ENCODE measurements around the gene RBCK1.

The RBCK1 gene

GRCh38 chr20:408843-409696 lies 971 bp downstream of the RBCK1 start:
- no CpG with 5 or more reads among the region's 7 CpGs for WGBS (ENCODE audit: insufficient coverage, insufficient read length)
- 0 out of 2 replicates have a peak, but pooled peaks cover 1% of the 10 kb centered on the region for H3K4me1 ChIP-seq (ENCODE audit: control insufficient read depth, insufficient read depth, low read length)
- H3K27ac ChIP-seq (ENCODE audit: low read length): no peak overlapping the region
- DNase-seq (ENCODE audit: low read depth, low spot score): no peak
- no peaks in the 10 kb centered on the region for H3K27me3 ChIP-seq (ENCODE audit: control insufficient read depth, insufficient read depth, low read length)
- no peaks in the 10 kb centered on the region for H3K9me3 ChIP-seq (ENCODE audit: control insufficient read depth, insufficient read depth, low read length)
- H3K4me3 ChIP-seq (ENCODE audit: low read length): peak overlapping the region; percentile 95
- H3K36me3 ChIP-seq (ENCODE audit: control insufficient read depth, insufficient read depth, low read length): peaks cover 4% of the 10 kb centered on the region; the same call in 1 of the 2 replicates

- no peak for DNase-seq (ENCODE audit: low read depth, low spot score)
- H3K36me3 ChIP-seq (ENCODE audit: control insufficient read depth, insufficient read depth, low read length): peaks cover 4% of the 10 kb centered on the region; the same call in 1 of the 2 replicates
- H3K4me3 ChIP-seq (ENCODE audit: low read length): no peak overlapping the region
- no peaks in the 10 kb centered on the region for H3K9me3 ChIP-seq (ENCODE audit: control insufficient read depth, insufficient read depth, low read length)
- no CpG with 5 or more reads among the region's 14 CpGs for WGBS (ENCODE audit: insufficient coverage, insufficient read length)
- H3K27me3 ChIP-seq (ENCODE audit: control insufficient read depth, insufficient read depth, low read length): no peaks in the 10 kb centered on the region
- 0 out of 2 replicates have a peak, but pooled peaks cover 1% of the 10 kb centered on the region for H3K4me1 ChIP-seq (ENCODE audit: control insufficient read depth, insufficient read depth, low read length)
- H3K27ac ChIP-seq (ENCODE audit: low read length): no peak overlapping the region
Measured at GRCh38 chr20:409697-410559, 1.8 kb downstream of the RBCK1 start.

GRCh38 chr20:412081-412480 lies 4.0 kb downstream of the RBCK1 start:
- WGBS (ENCODE audit: insufficient coverage, insufficient read length): no CpG with 5 or more reads among the region's 3 CpGs
- DNase-seq (ENCODE audit: low read depth, low spot score): no peak
- Histone ChIP-seq H3K27ac (ENCODE audit: low read length) (no peak overlapping the region), H3K4me1 (ENCODE audit: control insufficient read depth, insufficient read depth, low read length) (0 out of 2 replicates have a peak, but pooled peaks cover 1% of the 10 kb centered on the region), H3K36me3 (ENCODE audit: control insufficient read depth, insufficient read depth, low read length) (peaks cover 4% of the 10 kb centered on the region; the same call in 1 of the 2 replicates), H3K9me3 (ENCODE audit: control insufficient read depth, insufficient read depth, low read length) (no peaks in the 10 kb centered on the region), H3K4me3 (ENCODE audit: low read length) (no peak overlapping the region), H3K27me3 (ENCODE audit: control insufficient read depth, insufficient read depth, low read length) (no peaks in the 10 kb centered on the region)

- no peak overlapping the region for H3K27ac ChIP-seq (ENCODE audit: low read length)
- peaks cover 4% of the 10 kb centered on the region; the same call in 1 of the 2 replicates for H3K36me3 ChIP-seq (ENCODE audit: control insufficient read depth, insufficient read depth, low read length)
- no peaks in the 10 kb centered on the region for H3K9me3 ChIP-seq (ENCODE audit: control insufficient read depth, insufficient read depth, low read length)
- 0 out of 2 replicates have a peak, but pooled peaks cover under 1% of the 10 kb centered on the region for H3K4me1 ChIP-seq (ENCODE audit: control insufficient read depth, insufficient read depth, low read length)
- no peak for DNase-seq (ENCODE audit: low read depth, low spot score)
- WGBS (ENCODE audit: insufficient coverage, insufficient read length): no CpG with 5 or more reads among the region's 2 CpGs
- H3K4me3 ChIP-seq (ENCODE audit: low read length): no peak overlapping the region
- no peaks in the 10 kb centered on the region for H3K27me3 ChIP-seq (ENCODE audit: control insufficient read depth, insufficient read depth, low read length)
Measured at GRCh38 chr20:414161-414560, 6.1 kb downstream of the RBCK1 start.

- H3K4me3 ChIP-seq (ENCODE audit: low read length): no peak overlapping the region
- H3K27me3 ChIP-seq (ENCODE audit: control insufficient read depth, insufficient read depth, low read length): no peaks in the 10 kb centered on the region
- H3K4me1 ChIP-seq (ENCODE audit: control insufficient read depth, insufficient read depth, low read length): no peaks in the 10 kb centered on the region
- DNase-seq (ENCODE audit: low read depth, low spot score): no peak
- WGBS (ENCODE audit: insufficient coverage, insufficient read length): no CpG with 5 or more reads among the region's 13 CpGs
- H3K36me3 ChIP-seq (ENCODE audit: control insufficient read depth, insufficient read depth, low read length): peaks cover 13% of the 10 kb centered on the region
- H3K27ac ChIP-seq (ENCODE audit: low read length): no peak overlapping the region
- no peaks in the 10 kb centered on the region for H3K9me3 ChIP-seq (ENCODE audit: control insufficient read depth, insufficient read depth, low read length)
Measured at GRCh38 chr20:415820-416322, 7.8 kb downstream of the RBCK1 start.

- no CpG with 5 or more reads among the region's 13 CpGs for WGBS (ENCODE audit: insufficient coverage, insufficient read length)
- H3K36me3 ChIP-seq (ENCODE audit: control insufficient read depth, insufficient read depth, low read length): peaks cover 22% of the 10 kb centered on the region
- no peaks in the 10 kb centered on the region for H3K9me3 ChIP-seq (ENCODE audit: control insufficient read depth, insufficient read depth, low read length)
- no peaks in the 10 kb centered on the region for H3K27me3 ChIP-seq (ENCODE audit: control insufficient read depth, insufficient read depth, low read length)
- no peak overlapping the region for H3K4me3 ChIP-seq (ENCODE audit: low read length)
- DNase-seq (ENCODE audit: low read depth, low spot score): no peak
- no peaks in the 10 kb centered on the region for H3K4me1 ChIP-seq (ENCODE audit: control insufficient read depth, insufficient read depth, low read length)
- H3K27ac ChIP-seq (ENCODE audit: low read length): no peak overlapping the region
Measured at GRCh38 chr20:416950-417800, 9.1 kb downstream of the RBCK1 start.

GRCh38 chr20:417801-418342 lies 9.8 kb downstream of the RBCK1 start:
- WGBS (ENCODE audit: insufficient coverage, insufficient read length): no CpG with 5 or more reads among the region's 12 CpGs
- Histone ChIP-seq H3K36me3 (ENCODE audit: control insufficient read depth, insufficient read depth, low read length) (peaks cover 22% of the 10 kb centered on the region), H3K4me1 (ENCODE audit: control insufficient read depth, insufficient read depth, low read length) (no peaks in the 10 kb centered on the region), H3K4me3 (ENCODE audit: low read length) (no peak overlapping the region), H3K27me3 (ENCODE audit: control insufficient read depth, insufficient read depth, low read length) (no peaks in the 10 kb centered on the region), H3K27ac (ENCODE audit: low read length) (no peak overlapping the region), H3K9me3 (ENCODE audit: control insufficient read depth, insufficient read depth, low read length) (no peaks in the 10 kb centered on the region)
- DNase-seq (ENCODE audit: low read depth, low spot score): no peak

GRCh38 chr20:418858-419365 lies 10.8 kb downstream of the RBCK1 start:
- no peaks in the 10 kb centered on the region for H3K27me3 ChIP-seq (ENCODE audit: control insufficient read depth, insufficient read depth, low read length)
- no peaks in the 10 kb centered on the region for H3K4me1 ChIP-seq (ENCODE audit: control insufficient read depth, insufficient read depth, low read length)
- WGBS (ENCODE audit: insufficient coverage, insufficient read length): no CpG with 5 or more reads among the region's 8 CpGs
- peaks cover 22% of the 10 kb centered on the region for H3K36me3 ChIP-seq (ENCODE audit: control insufficient read depth, insufficient read depth, low read length)
- no peaks in the 10 kb centered on the region for H3K9me3 ChIP-seq (ENCODE audit: control insufficient read depth, insufficient read depth, low read length)
- no peak for DNase-seq (ENCODE audit: low read depth, low spot score)
- no peak overlapping the region for H3K4me3 ChIP-seq (ENCODE audit: low read length)
- H3K27ac ChIP-seq (ENCODE audit: low read length): no peak overlapping the region

- Histone ChIP-seq H3K4me1 (ENCODE audit: control insufficient read depth, insufficient read depth, low read length) (no peaks in the 10 kb centered on the region), H3K9me3 (ENCODE audit: control insufficient read depth, insufficient read depth, low read length) (no peaks in the 10 kb centered on the region), H3K27me3 (ENCODE audit: control insufficient read depth, insufficient read depth, low read length) (no peaks in the 10 kb centered on the region), H3K36me3 (ENCODE audit: control insufficient read depth, insufficient read depth, low read length) (peaks cover 22% of the 10 kb centered on the region), H3K27ac (ENCODE audit: low read length) (no peak overlapping the region), H3K4me3 (ENCODE audit: low read length) (no peak overlapping the region)
- no peak for DNase-seq (ENCODE audit: low read depth, low spot score)
- no CpG with 5 or more reads among the region's 32 CpGs for WGBS (ENCODE audit: insufficient coverage, insufficient read length)
Measured at GRCh38 chr20:419556-420165, 11.6 kb downstream of the RBCK1 start.

All from iPS DF 6.9 (cell line).